Measurements from ENCODE around the gene TXNDC15.

GRCh38 chr5:134934202-134934601, 60.0 kb downstream of the TXNDC15 start:
- no peak for TF ChIP-seq CTCF (IDR thresholded peaks at IDR 0.05; ENCODE audit: insufficient read depth, low read length, poor library complexity, severe bottlenecking)
- TF ChIP-seq EZH2phosphoT487 (conservative IDR thresholded peaks at IDR 0.05; ENCODE audit: low read length), result no peak

Measured in SU-DHL-6 (cell line).